Measurements from ENCODE around the gene C14orf93.

DNA sequence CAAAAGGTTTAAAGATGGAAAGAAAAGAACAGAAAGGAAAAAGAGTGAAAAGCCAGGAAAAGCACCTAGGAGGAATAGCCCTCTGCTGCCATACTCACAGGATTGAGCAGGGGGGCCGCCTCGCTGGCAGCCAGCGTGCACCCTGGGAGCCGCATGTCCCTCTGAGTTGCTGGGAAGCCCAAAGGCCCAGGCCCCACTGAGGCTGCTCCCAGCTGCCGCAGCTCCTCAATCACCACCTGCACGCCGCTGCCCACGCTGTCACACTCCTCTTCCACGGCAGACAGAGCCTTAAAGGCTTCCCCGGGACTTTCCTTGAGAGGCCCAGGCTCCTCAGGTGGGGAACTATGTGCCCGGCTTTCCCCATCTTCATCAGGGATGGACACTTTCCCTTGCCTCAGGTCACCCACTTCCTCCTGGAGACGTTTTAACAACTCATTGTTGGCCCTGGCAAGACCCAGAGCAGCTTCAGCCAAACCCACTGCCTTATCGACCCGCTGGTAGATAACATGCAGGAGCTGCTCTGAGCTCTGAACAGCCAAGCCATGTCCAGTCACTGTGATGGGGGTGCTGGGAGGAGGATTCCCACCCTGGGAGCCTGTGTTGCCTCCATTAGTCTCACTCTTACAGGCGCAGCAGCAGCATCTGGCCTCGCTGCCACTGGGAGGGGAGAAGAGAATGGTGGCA is 11.5 kb downstream of the C14orf93 start:
- TF ChIP-seq POLR2A (IDR thresholded peaks at IDR 0.05) (no peak), POLR2AphosphoS5 (IDR thresholded peaks at IDR 0.05) (no peak)
- TF ChIP-seq, protein P1, sequence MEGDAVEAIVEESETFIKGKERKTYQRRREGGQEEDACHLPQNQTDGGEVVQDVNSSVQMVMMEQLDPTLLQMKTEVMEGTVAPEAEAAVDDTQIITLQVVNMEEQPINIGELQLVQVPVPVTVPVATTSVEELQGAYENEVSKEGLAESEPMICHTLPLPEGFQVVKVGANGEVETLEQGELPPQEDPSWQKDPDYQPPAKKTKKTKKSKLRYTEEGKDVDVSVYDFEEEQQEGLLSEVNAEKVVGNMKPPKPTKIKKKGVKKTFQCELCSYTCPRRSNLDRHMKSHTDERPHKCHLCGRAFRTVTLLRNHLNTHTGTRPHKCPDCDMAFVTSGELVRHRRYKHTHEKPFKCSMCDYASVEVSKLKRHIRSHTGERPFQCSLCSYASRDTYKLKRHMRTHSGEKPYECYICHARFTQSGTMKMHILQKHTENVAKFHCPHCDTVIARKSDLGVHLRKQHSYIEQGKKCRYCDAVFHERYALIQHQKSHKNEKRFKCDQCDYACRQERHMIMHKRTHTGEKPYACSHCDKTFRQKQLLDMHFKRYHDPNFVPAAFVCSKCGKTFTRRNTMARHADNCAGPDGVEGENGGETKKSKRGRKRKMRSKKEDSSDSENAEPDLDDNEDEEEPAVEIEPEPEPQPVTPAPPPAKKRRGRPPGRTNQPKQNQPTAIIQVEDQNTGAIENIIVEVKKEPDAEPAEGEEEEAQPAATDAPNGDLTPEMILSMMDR (IDR thresholded peaks at IDR 0.05): no peak
